ENCODE measurements around the gene SLC6A6.

SLC6A6 gene

GRCh38 chr3:14533457-14533958 is 131.1 kb downstream of the SLC6A6 start:
- Histone ChIP-seq H3K36me3 (ENCODE audit: control insufficient read depth, insufficient read depth, low read length) (no peaks in the 10 kb centered on the region), H3K9me3 (ENCODE audit: control insufficient read depth, low read length) (no peaks in the 10 kb centered on the region), H3K4me1 (no peaks in the 10 kb centered on the region), H3K9ac (no peak overlapping the region), H3K4me3 (ENCODE audit: low read depth, low read length) (no peak overlapping the region), H3K79me2 (no peaks in the 10 kb centered on the region), H2AFZ (no peak overlapping the region), H3K27ac (no peak overlapping the region), H3K4me2 (ENCODE audit: low read length) (no peak overlapping the region), H3K27me3 (ENCODE audit: control insufficient read depth, insufficient read depth, low read length) (no peaks in the 10 kb centered on the region)
- TF ChIP-seq, protein P1, sequence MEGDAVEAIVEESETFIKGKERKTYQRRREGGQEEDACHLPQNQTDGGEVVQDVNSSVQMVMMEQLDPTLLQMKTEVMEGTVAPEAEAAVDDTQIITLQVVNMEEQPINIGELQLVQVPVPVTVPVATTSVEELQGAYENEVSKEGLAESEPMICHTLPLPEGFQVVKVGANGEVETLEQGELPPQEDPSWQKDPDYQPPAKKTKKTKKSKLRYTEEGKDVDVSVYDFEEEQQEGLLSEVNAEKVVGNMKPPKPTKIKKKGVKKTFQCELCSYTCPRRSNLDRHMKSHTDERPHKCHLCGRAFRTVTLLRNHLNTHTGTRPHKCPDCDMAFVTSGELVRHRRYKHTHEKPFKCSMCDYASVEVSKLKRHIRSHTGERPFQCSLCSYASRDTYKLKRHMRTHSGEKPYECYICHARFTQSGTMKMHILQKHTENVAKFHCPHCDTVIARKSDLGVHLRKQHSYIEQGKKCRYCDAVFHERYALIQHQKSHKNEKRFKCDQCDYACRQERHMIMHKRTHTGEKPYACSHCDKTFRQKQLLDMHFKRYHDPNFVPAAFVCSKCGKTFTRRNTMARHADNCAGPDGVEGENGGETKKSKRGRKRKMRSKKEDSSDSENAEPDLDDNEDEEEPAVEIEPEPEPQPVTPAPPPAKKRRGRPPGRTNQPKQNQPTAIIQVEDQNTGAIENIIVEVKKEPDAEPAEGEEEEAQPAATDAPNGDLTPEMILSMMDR (IDR thresholded peaks at IDR 0.05) = no peak

GRCh38 chr3:14534516-14535191 is 132.2 kb downstream of the SLC6A6 start:
- Histone ChIP-seq H3K79me2 (no peaks in the 10 kb centered on the region), H2AFZ (no peak overlapping the region), H3K27ac (no peak overlapping the region), H3K4me1 (no peaks in the 10 kb centered on the region), H3K27me3 (ENCODE audit: control insufficient read depth, insufficient read depth, low read length) (no peaks in the 10 kb centered on the region), H3K9ac (no peak overlapping the region), H3K4me2 (ENCODE audit: low read length) (no peak overlapping the region), H3K9me3 (ENCODE audit: control insufficient read depth, low read length) (no peaks in the 10 kb centered on the region), H3K4me3 (ENCODE audit: low read depth, low read length) (no peak overlapping the region), H3K36me3 (ENCODE audit: control insufficient read depth, insufficient read depth, low read length) (no peaks in the 10 kb centered on the region)
- TF ChIP-seq, protein P1 (IDR thresholded peaks at IDR 0.05) = no peak

GRCh38 chr3:14535616-14536015 is 133.2 kb downstream of the SLC6A6 start:
- no peak overlapping the region for H2AFZ ChIP-seq
- H3K9ac ChIP-seq = no peak overlapping the region
- H3K27ac ChIP-seq = no peak overlapping the region
- TF ChIP-seq, protein P1 (IDR thresholded peaks at IDR 0.05) = no peak
- no peaks in the 10 kb centered on the region for H3K9me3 ChIP-seq (ENCODE audit: control insufficient read depth, low read length)
- H3K79me2 ChIP-seq = no peaks in the 10 kb centered on the region
- H3K4me1 ChIP-seq = no peaks in the 10 kb centered on the region
- H3K4me2 ChIP-seq (ENCODE audit: low read length) = no peak overlapping the region
- no peaks in the 10 kb centered on the region for H3K36me3 ChIP-seq (ENCODE audit: control insufficient read depth, insufficient read depth, low read length)
- H3K27me3 ChIP-seq (ENCODE audit: control insufficient read depth, insufficient read depth, low read length) = no peaks in the 10 kb centered on the region
- no peak overlapping the region for H3K4me3 ChIP-seq (ENCODE audit: low read depth, low read length)

DNA sequence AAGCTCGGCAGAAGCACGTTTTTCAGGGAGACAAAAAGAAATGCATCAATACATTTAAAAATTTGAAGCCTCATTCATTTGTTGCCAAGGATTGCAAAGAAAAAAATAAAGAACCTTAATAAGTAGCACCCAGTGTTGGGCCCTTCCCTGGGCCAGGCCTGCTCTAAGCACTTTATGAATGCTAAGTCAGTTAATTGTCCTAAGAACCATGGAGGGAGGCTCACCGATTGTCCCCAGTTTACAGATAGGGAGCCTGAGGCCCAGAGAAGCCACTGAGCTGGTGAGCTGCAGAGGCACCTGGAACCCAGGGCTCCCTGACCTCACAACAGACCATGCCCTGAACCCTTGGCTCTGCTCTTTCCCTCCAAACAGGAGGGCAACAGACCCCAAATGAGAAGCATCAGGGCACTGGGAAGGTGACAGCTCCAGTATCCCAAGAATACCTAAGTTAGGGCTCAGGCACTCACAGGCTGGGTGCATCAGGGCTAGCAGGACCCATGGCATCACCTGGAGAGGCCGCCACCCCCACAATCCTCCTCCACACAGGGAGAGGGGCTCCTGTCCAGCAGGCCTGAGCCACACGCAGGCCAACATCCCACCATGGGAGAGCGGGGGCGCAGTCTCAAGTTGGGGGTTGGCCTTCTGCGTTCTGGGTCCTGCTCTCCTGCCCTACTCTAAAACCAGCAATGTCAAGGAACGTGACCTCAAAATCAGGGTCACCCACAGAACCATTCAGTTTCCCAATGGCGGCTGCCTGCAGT is 133.8 kb downstream of the SLC6A6 start:
- Histone ChIP-seq H3K9me3 (ENCODE audit: control insufficient read depth, low read length) (no peaks in the 10 kb centered on the region), H3K79me2 (no peaks in the 10 kb centered on the region), H3K4me2 (ENCODE audit: low read length) (no peak overlapping the region), H3K27me3 (ENCODE audit: control insufficient read depth, insufficient read depth, low read length) (no peaks in the 10 kb centered on the region), H3K4me1 (no peaks in the 10 kb centered on the region), H3K27ac (no peak overlapping the region), H3K36me3 (ENCODE audit: control insufficient read depth, insufficient read depth, low read length) (no peaks in the 10 kb centered on the region), H2AFZ (no peak overlapping the region), H3K4me3 (ENCODE audit: low read depth, low read length) (no peak overlapping the region), H3K9ac (no peak overlapping the region)
- TF ChIP-seq, protein P1 (IDR thresholded peaks at IDR 0.05) = no peak
